NCI-H2196 treated with DMSO at 0.1 percent for 48 hours (cell line): ENCODE results near the gene ARF3.

Experiments used
- DNase-seq: peaks from one replicate; lab custom pipeline; 2025; ENCODE audit not compliant: unreplicated experiment; lab: John Stamatoyannopoulos, UW

Gene ARF3

DNA sequence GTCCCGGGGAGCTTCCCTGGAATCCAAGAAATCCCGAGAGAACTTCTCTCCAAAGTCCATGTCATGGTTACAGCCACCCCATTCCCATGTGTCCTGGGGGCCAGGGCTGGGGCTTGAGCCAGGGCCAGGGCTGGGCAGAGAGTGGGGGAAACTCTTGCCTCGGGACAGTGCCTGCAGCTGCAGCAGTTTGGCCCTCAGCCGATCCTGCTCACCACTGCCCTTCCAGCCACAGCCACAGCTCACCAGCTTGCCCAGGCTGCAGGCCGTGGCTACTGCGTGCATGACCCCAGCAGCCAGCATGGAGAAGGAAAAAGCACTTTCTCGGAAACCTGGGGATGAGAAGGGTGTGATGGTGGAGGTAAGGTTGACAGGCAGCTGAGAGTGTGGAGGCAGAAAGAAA lies 10.7 kb upstream of the ARF3 start:
- no peak for DNase-seq

DNA sequence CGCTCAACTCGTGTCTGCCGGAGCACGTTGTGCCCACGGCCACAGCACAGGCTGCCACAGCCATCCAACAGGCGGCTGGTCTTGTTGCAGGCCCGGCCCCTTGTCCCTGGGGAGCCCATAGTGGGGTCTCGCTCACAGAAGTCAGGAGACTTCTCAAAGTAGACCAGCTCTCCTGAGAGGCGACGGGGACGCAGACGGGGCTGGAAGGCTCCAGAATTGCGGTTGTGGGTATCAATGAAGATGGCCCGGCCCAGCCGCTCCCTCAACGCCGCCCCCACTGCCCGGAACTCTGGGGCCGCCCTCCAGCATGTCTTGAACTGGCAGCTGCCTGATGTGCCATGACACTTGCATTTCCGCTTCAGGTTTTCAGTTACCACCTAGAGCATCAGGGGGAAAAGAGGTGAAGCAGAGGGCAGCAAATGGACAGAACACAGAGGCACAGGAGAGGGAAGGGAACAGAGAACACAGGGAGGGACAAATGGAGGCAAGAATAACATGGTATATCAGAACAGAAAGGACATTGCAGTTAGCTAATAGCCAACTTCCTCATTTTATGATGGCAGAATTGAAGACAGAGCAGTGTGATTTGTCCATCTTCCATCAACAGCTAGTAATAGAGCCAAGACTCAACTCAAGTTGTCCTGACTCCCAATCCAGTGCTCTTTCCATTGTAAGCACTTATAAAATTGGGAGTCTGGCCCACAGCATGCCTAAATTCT lies 9.0 kb upstream of the ARF3 start:
- no peak for DNase-seq

DNA sequence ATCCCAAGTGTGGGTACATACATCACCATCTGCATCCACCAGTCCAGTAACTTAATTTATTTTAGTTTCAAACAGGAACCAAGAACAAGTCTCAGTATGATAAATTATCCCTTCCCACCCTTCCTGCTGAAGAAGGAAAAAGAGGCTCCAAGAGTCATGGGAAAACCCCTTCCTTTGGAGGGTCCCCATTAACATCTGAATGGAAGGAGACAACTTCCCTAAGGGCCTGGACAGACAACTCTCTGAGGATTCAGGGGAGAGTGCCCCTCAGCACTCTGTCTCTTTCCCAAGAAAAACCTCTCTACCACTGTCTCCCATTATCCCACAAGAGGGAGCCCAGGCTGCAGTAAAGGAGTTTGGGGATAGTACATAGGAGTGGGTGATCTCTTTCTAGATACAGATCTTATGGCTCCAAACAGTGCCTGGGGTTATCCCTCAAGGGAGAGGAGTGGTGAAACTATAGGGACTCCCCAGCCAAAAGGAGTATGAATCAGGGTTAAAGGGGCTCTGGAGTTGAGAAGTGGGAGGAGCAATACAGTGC lies 8.1 kb upstream of the ARF3 start:
- peak; percentile 10 for DNase-seq

DNA sequence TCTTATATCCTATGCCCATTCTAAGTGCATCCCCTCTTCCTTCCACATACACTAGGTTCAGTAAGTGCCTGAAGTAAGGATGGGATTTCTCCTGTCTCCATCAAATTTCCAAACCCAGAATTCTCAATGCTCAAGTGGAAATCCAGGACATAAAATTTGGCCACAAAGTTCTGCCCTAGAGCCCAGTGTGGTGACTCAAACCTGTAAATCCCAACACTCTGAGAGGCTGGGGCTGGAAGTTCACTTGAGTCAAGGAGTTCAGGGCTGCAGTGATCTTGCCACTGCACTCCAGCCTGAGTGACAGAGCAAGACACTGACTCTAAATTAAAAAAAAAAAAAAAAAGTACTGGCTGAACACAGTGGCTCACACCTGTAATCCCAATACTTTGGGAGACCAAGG lies 4.5 kb upstream of the ARF3 start:
- DNase-seq = no peak

DNA sequence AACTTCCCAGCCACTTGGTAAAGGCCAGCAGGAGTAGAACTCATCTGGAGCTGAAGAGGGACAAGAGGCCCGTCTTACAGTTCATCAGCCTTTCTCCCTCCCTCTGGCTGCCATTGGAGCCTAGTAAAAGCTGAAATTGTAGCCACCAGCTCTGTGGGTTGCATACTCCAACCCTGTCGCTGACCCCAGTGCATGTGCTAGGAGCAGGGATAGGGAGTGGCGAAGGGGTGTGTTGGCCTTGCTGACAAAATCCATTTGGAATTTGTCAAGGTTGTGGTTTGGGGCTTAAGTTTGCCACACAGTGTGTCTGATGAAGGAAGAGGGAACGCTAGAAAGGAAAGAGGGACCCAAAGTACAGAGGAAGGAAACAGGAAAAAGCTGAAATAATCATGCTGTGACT lies 4.0 kb upstream of the ARF3 start:
- DNase-seq = no peak

DNA sequence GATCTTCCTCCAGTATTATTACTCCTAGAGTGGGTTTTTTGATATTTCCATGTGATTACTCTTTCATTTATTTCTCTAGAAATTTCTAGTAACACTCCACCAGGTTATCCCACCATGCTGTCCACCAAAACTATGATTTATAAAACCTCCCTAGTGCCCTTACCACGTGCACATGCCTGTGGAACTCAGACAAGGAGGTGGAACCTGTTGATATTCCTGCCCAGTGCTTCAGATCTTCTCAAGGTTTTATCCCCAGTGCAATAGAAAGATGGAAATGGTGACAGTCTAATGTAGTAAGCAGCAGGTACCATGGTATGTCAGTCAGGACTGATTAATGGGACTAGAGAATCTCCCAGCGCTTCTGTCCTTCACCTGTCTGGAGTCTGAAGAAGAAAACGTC lies 3.5 kb upstream of the ARF3 start:
- DNase-seq = no peak

DNA sequence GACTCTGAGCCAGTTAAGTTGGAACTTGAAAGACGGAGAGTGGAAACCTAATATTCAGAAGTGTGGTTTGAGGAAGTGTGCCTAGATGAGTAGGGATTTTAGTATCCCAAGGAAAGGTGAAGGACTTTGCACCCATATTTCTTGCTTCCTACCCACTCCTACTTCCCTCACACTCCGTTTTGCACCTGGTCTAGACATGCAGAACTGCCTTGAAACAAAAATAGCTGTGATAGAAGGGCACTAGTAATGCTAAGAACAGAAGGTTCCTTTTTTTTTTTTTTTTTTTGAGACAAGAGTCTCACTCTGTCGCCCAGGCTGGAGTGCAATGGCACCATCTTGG lies 732 bp upstream of the ARF3 start:
- DNase-seq = no peak

DNA sequence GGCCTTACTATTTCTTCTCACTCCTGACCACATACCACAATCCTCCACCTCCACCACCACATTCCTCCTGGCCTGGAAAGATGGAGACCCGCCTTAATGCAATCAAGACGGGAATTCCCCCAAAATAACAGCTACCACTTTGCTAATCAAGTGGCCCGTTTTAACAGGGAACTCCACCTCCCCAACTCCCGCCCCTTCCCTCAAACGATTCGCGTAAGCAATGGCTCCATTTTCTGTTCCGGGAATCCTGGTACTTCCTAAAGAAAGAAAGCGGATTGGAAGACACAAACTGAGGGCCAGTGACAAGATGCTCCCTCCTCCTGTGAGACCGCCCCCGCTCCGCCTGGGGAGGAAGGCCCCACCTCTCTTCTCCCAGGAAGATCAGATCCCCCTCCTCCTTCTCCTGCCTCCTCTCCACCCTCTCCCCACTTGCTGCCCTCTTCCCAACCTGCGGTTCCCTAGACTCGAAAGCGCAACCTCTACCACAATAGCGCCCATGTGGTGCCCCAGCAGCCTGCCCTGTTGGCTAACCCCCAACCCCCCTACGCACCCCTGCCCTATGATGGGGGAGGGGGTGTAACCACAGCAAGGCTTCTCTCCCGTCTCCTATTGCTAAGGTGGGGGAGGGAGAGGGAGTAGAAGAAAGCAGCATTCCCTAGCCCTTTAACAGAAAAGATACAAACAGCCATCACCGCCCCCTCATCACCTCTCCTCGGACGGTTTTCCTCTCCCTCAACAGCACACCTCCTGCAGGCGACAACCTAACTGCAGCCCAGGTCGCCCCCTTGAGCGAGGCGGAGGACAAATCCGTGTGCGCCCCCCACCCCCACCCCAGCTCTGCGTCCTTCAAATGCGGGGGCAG lies 777 bp downstream of the ARF3 start:
- DNase-seq = peak; percentile 89

DNA sequence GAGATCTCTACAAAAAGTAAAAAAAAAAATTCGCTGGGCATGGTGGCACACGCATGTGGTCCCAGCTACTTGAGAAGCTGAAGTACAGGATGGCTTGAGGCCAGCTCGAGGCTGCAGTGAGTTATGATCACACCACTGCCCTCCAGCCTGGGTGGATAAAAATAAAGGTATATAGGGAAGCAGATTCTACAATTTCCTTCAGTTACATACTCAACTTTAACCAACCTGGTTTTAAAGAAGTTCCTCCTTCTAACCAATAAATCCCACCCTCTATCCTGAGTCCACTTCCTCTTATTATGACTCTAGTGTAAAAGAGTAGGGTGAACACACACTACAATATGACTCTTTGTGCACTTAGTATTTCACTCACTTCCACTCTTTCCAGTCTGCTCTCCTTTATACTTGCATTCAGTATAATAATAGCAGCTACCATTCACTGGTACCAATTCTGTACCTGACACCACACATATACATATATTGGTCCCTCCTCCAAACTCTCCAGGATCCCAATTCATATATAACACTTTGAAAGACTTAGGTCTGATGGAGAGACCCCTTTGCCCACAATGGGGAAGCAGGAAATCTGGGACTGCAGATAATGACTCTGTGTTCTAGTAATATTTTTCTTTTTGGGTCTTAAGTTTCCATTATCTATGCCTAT lies 2.3 kb downstream of the ARF3 start:
- no peak for DNase-seq

DNA sequence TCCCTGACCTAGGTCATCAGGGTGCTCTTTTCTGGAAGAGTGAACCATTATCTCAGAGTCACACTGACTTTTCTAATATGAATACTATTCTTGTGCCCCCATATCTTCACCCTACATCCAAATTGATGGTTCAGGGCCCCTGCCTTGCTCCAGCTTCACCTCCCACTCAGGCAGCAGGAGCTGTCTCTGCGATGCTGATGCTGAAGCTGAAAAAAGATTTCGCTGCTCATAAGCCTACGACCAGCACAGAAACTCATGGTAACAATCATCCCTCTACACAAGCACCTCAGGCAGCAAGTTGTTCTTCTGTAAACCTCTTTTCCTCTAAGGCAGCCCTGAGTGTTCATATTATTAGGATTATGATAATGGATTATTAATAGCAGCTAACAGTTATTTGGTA lies 3.2 kb downstream of the ARF3 start:
- DNase-seq = no peak

DNA sequence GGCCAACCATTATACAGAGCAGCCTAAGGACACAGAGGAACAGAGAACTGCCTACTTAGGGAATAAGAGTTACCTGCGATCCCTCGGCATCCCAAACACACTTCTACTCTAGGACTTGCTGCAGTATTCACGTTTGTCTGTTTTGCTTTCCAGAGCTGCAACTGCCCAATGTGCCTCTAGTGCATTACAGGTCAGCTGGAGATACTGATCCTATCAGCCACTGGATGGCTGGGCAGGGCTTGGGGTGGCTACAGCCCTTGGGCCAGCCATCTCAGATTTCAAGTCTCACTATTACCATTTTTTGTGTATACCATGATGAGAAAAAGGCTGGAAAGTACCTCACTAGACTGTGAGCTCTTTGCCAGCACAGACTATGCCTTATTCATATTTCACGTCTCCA lies 4.6 kb downstream of the ARF3 start:
- DNase-seq = no peak

DNA sequence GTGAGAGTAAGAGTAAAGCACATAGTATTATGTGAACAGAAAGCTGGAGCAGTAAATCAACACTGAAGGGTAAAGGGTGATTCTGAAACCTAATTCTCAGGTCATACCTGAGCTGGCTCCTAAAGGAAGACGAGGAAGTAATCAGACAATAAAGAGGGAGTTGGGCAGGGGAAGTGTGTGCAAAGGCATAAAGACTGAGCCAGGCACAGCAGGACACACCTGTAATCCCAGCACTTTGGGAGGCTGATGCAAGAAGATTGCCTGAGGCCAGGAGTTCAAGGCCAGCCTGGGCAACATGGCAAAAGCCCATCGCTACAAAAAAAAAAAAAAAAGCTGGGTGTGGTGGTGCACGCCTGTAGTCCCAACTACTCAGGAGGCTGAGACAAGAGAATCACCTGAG lies 9.6 kb downstream of the ARF3 start:
- DNase-seq = no peak

DNA sequence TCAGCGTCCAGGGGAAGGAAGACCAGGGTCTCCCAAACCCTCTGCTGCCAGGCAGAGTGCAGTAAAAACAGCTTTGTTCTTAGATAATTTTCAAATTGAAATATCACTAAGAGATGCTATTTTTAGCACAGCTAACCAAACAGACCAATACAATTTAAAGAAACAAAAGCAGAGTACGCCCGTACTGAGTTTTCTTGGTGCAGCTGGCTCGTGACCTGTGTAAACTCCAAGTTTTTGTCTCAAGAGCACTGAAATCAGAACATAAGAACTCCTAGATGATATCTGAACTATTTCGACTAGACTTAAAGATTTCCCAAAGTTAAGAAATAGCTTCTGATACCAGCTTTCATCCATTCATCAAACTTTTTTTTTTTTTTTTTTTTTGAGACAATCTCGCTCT lies 10.3 kb downstream of the ARF3 start:
- no peak for DNase-seq

DNA sequence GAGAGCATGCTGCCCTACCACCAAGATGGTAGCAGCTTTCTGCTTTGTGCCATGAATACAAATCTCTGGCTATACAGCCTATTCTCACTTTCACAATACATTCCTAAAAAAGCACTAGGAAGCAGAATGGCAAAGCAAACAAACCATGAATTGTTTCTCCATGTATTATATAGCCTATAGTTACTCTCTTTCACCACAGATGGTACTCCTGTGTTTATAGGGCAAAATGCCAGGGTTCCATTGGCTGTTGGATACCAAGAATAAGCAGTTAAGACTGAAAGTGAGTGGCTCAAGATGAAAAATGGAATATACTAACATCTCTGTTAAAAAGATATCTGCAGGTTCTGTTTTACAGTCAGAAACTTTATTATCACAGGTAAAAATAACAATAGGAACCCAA lies 11.1 kb downstream of the ARF3 start:
- no peak for DNase-seq

DNA sequence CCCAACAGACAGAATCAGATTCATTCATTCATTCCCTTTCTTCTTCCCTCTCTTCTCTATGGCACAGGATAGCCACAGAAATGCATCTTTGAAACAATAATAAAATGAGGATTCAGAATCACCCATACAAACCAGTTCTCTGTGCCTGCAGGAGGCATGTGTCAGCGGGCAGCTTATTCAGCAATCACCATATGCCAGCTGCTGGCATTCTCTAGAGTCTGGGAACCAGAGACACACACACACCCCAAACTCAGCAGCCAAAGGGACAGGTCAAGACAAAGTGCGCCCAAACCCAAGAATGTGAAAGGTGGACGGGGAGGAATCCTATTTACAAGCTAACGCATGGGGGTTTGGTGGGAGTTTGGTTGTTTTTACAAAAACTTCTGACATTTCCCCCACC lies 14.1 kb downstream of the ARF3 start:
- no peak for DNase-seq

DNA sequence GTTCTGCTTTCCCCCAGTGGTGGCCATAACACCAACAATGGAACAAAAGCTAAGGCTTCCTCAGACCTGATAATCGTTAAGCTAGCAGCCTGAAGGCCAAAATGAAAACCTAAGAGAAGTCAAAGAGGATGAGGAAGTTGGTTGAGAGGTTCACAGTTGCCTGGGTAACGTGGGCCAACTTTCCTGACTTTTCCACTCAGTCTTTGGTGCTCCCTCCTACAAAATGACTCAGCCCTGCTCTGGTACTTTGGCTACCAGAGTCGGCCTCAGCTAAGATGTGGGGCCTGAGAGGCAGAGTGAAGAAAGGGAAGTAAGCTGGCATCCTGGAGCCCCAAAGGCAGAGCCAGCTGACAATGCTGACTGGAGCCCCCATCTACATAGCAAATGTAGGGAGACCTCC lies 17.1 kb downstream of the ARF3 start:
- no peak for DNase-seq

DNA sequence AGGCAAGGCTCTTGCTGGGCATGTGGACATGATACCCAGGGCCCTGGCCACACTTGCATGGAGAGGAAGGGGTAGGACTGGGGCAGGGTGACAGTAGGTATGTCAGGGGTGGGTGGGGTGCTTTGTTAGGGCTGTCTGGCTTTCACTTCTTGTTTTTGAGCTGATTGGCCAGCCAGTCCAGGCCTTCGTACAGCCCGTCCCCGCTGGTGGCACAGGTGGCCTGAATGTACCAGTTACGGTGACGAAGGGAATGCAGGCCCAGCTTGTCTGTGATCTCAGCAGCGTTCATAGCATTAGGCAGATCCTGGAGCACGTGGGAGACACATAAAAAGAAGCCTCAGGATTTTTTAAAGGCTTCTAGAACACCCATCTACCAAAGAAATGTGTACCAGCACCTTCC lies 18.5 kb downstream of the ARF3 start:
- no peak for DNase-seq

DNA sequence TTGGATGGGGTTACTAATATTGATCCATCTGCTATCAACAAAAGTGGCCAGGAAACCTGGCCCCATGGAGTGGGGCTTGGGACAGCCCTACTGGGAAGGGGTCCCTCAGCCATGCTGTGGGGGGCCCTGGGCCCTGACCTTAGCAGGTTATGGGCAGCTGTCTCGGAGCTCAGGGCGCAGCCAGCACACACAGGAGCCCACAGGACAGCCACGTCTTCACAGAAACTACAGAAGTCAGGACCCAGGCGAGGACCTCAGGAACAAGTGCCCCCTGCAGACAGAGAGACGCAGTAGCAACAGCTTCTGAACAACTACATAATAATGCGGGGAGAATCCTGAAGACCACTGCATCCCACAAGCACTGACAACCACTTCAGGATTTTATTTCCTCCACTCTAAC lies 20.1 kb downstream of the ARF3 start:
- DNase-seq = no peak

DNA sequence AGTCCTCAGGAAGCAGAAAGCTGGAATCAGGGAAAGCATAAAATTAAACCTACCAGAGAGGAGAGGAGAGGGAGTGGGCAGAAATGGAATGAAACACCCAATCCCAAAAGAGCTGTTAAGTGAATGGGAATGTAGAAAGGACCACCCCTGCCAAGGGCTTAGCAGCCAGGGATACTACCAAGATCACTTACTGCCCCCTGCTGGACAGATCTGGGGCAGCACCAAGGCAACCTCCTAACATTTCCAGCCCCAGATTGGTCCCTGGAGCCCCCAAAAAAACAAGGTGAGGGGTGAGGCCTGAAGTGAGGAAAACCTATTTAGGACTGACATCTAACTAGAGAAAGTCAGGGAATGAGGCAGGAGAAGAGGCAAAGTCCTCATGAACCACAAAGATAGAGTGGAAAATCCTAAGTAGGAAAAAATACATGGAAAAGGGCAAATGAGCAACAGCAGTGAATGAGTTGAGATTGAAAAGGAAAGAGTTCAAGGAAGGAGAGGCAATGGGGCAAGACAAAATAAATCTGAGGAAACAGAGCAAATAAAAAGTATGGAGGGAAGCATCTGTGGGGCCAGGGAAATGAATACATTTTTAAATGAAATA lies 20.8 kb downstream of the ARF3 start:
- no peak for DNase-seq

DNA sequence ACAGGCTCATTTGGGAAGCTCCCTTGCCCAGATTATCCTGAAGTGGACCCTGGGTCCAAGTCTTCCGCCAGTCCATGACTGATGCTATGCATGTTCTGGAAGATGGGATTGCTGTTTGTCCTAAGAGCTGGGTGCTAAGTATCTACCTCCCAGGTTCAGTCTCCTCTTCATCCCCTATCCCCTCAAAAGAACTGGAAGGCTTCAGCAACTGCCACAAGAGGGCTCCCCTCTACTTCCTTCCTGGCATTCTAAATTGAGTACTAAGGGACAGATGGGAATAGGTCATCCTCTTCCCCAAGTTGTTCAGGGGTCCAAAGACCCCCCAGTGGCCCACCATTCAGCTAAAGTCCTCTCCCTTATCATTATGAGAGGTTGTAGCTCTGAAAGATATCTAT lies 23.0 kb downstream of the ARF3 start:
- no peak for DNase-seq

DNA sequence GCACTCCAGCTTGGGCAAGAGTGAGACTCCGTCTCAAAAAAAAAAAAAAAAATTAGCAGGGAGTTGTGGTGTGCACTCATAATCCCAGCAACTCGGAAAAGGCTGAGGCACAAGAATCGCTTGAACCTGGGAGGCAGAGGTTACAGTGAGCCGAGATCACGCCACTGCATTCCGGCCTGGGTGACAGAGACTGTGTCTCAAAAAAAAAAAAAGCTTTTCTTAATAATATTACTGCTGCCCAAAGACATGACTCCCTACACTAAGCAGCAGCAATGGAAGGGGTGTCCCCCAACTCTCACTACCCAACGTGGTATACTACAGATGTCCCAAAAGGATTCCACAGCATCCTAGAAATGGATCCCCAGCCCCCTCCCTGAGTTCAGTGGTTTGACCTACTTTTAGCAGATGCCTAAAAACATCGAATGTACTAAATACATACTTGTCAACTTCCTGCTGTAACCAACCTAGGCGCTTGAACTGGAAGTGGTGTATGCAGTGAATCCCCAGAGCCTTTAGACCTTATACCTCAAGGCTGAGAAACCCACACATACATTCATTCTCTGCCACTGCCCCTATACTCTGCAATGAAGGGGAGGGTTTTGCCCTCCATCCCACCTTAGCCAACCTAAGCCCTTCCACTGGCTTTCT lies 23.5 kb downstream of the ARF3 start:
- no peak for DNase-seq
